K562 (cell line): ENCODE measurements around the gene PCBP3. TPM values are rescaled to one million over a fixed set of nuclear protein-coding genes. Genes with fewer than 3 reads are reported as not detected.

Experiments used
- ATAC-seq: fragments of 200-7000 bp; cut with Tn5 transposase; 3 replicates; pipeline ENCODE4 v1.9.1; 2020; ENCODE audit warnings: moderate library complexity
- BruUV-seq: library from RNA; stranded (reverse); fragments of 400-500 nt; replicated peaks from 2 replicates; lab custom pipeline; 2021; lab: Mats Ljungman, UMichigan
- CTCF ChIA-PET: fragments of 300-600 bp; formaldehyde crosslinking; extraction: SDS; loops from one replicate; lab custom pipeline; 2021; ENCODE audit warnings: low intra/inter-chr PET ratio; lab: Yijun Ruan, JAX
- POLR2A ChIA-PET: fragments of 300-600, 350-650 bp; sonication (Branson Sonifier 250); formaldehyde crosslinking; extraction: SDS; loops from one replicate; lab custom pipeline; 2021; ENCODE audit warnings: antibody characterized with exemption, inconsistent platforms; lab: Yijun Ruan, JAX
- DNase-seq, 4 experiments: peaks; one replicate each; pipeline versions ENCODE4 v3.0.0 to v3.0.0-alpha.2; 2011 to 2018; ENCODE audit warnings: low spot score in 3 of 4, mixed read lengths in 3 of 4; ENCODE audit errors: extremely low read depth in 1 of 4
- FAIRE-seq: peaks from 2 replicates; lab custom pipeline; 2011; peaks lifted over from hg19 to GRCh38; lab: Jason Lieb, UNC
- H2AFZ ChIP-seq: 2 replicates; pipeline ENCODE4 v1.6.0; 2011; ENCODE audit warnings: low read depth, low read length, control low read depth, inconsistent platforms
- H3K27ac ChIP-seq: fragments of 200-600 bp; 3 replicates; pipeline ENCODE4 v1.8.0; 2011; ENCODE audit warnings: low read depth, mild to moderate bottlenecking, control low read depth, inconsistent platforms, low read length, moderate library complexity, mixed read lengths; ENCODE audit errors: extremely low read depth
- H3K27me3 ChIP-seq, 2 experiments: fragments of 300-600 bp in 1 of 2; 2 replicates in 1 of 2; 3 replicates in 1 of 2; pipeline versions ENCODE4 v1.6.0 to v1.8.0; 2011; ENCODE audit warnings: inconsistent platforms in 2 of 2, low read length in 2 of 2, mild to moderate bottlenecking in 1 of 2, mixed read lengths in 1 of 2, moderate library complexity in 1 of 2; ENCODE audit not compliant: control insufficient read depth in 2 of 2, insufficient read depth in 2 of 2
- H3K36me3 ChIP-seq: fragments of 300-600 bp; 3 replicates; pipeline ENCODE4 v1.8.0; 2011; ENCODE audit warnings: mild to moderate bottlenecking, low read length, inconsistent platforms; ENCODE audit not compliant: control insufficient read depth, insufficient read depth
- H3K4me1 ChIP-seq, 2 experiments: fragments of 200-600 bp in 1 of 2; replicated peaks in 1 of 2; 2 replicates in 1 of 2; 3 replicates in 1 of 2; pipeline versions ENCODE4 v1.5.1 to v1.8.0; 2011; ENCODE audit warnings: inconsistent platforms in 2 of 2, low read length in 2 of 2, mild to moderate bottlenecking in 1 of 2, mixed read lengths in 1 of 2, moderate library complexity in 1 of 2; ENCODE audit not compliant: control insufficient read depth in 2 of 2, insufficient read depth in 2 of 2
- H3K4me2 ChIP-seq: 2 replicates; pipeline ENCODE4 v1.6.1; 2011; ENCODE audit warnings: low read length, control low read depth, inconsistent platforms, mixed read lengths; ENCODE audit not compliant: insufficient read depth
- H3K4me3 ChIP-seq: fragments of 200-600 bp; sonication (generic), shearing (Covaris generic); 2 replicates; pipeline ENCODE4 v1.5.1; 2016; ENCODE audit warnings: control low read depth, inconsistent platforms
- H3K79me2 ChIP-seq: fragments of 200-600 bp; 3 replicates; pipeline ENCODE4 v1.8.0; 2011; ENCODE audit warnings: low read length, inconsistent platforms; ENCODE audit not compliant: control insufficient read depth, insufficient read depth
- H3K9ac ChIP-seq, 2 experiments: 2 replicates each; pipeline versions ENCODE4 v1.6.0 to v1.6.1; 2011; ENCODE audit warnings: low read depth in 2 of 2, low read length in 2 of 2, control low read depth in 1 of 2, inconsistent platforms in 1 of 2, mild to moderate bottlenecking in 1 of 2, mixed read lengths in 1 of 2; ENCODE audit not compliant: insufficient read depth in 1 of 2
- H3K9me1 ChIP-seq: one replicate; pipeline ENCODE4 v1.6.0; 2011; ENCODE audit warnings: inconsistent platforms, mild to moderate bottlenecking, low read length, moderate library complexity; ENCODE audit not compliant: control insufficient read depth, insufficient read depth
- H3K9me3 ChIP-seq: replicated peaks from 2 replicates; pipeline ENCODE4 v1.5.1; 2011; ENCODE audit warnings: low read depth, low read length, inconsistent platforms; ENCODE audit not compliant: control insufficient read depth, insufficient read depth
- H4K20me1 ChIP-seq: replicated peaks from 2 replicates; pipeline ENCODE4 v1.6.1; 2011; ENCODE audit warnings: low read length, inconsistent platforms, mixed read lengths; ENCODE audit not compliant: control insufficient read depth, insufficient read depth
- BRCA1 ChIP-seq, 2 experiments: fragments of 450-650 bp in 1 of 2; sonication (generic) in 1 of 2; formaldehyde crosslinking in 1 of 2; IDR thresholded peaks; 2 replicates each; pipeline versions ENCODE4 v1.5.0 to v1.6.1; 2017 to 2020; ENCODE audit warnings: mild to moderate bottlenecking in 1 of 2, missing genetic modification reagents in 1 of 2
- CTCF ChIP-seq, 3 experiments: IDR thresholded peaks in 2 of 3; conservative IDR thresholded peaks in 1 of 3; 2 replicates each; pipeline ENCODE4 v1.5.1; 2011 to 2012; ENCODE audit warnings: low read length in 3 of 3, mild to moderate bottlenecking in 3 of 3, control low read depth in 2 of 3, improper control_type of control experiment in 1 of 3, inconsistent platforms in 1 of 3, low read depth in 1 of 3, mixed read lengths in 1 of 3, moderate library complexity in 1 of 3; ENCODE audit not compliant: insufficient read depth in 2 of 3
- FIP1L1 ChIP-seq: fragments of 200-400 bp; formaldehyde crosslinking; IDR thresholded peaks from 2 replicates; pipeline ENCODE4 v1.6.1; 2018; ENCODE audit warnings: mild to moderate bottlenecking, low read depth, low read length; ENCODE audit not compliant: poor library complexity, severe bottlenecking
- JUND ChIP-seq, 2 experiments: IDR thresholded peaks; 2 replicates in 1 of 2; 3 replicates in 1 of 2; pipeline ENCODE4 v1.6.1; 2011; ENCODE audit warnings: borderline replicate concordance in 2 of 2, low read depth in 2 of 2, low read length in 2 of 2, improper control_type of control experiment in 1 of 2, missing biosample characterization in 1 of 2, missing genetic modification characterization in 1 of 2, missing genetic modification reagents in 1 of 2
- MCM7 ChIP-seq, 2 experiments: fragments of 450-650 bp; IDR thresholded peaks; 2 replicates each; pipeline ENCODE4 v1.6.1; 2016 to 2018
- PHB ChIP-seq: fragments of 250-450 bp; sonication (Bioruptor Pico); IDR thresholded peaks from 2 replicates; pipeline ENCODE4 v1.5.0; 2021
- PHF8 ChIP-seq: fragments of 200-600 bp; sonication (generic); IDR thresholded peaks from 2 replicates; pipeline ENCODE4 v1.6.1; 2012; ENCODE audit warnings: mixed run types, mild to moderate bottlenecking, inconsistent platforms, low read length, moderate library complexity, borderline replicate concordance
- SMC3 ChIP-seq: conservative IDR thresholded peaks from 2 replicates; pipeline ENCODE4 v1.6.1; 2011; ENCODE audit warnings: low read depth, low read length, improper control_type of control experiment; ENCODE audit not compliant: insufficient read depth
- STAG1 ChIP-seq: sonication (generic); formaldehyde crosslinking; IDR thresholded peaks from 2 replicates; pipeline ENCODE4 v1.5.0; 2020; ENCODE audit warnings: missing genetic modification reagents, borderline replicate concordance
- STAT6 ChIP-seq: sonication (generic); formaldehyde crosslinking; IDR thresholded peaks from 2 replicates; pipeline ENCODE4 v1.8.1; 2023; ENCODE audit warnings: mild to moderate bottlenecking, missing genetic modification reagents
- USF1 ChIP-seq: sonication (generic); formaldehyde crosslinking; IDR thresholded peaks from 2 replicates; pipeline ENCODE4 v1.9.0; 2022; ENCODE audit warnings: mild to moderate bottlenecking, missing genetic modification reagents
- ZNF398 ChIP-seq: fragments of 250-450 bp; sonication (Bioruptor Pico); IDR thresholded peaks from 2 replicates; pipeline ENCODE4 v1.8.0; 2021; ENCODE audit warnings: moderate library complexity, mild to moderate bottlenecking, inconsistent platforms
- ZNF507 ChIP-seq: conservative IDR thresholded peaks from 2 replicates; pipeline ENCODE4 v1.6.1; 2017; ENCODE audit warnings: missing genetic modification characterization, missing compliant biosample characterization
- ZNF57 ChIP-seq: fragments of 450-650 bp; formaldehyde crosslinking; IDR thresholded peaks from 2 replicates; pipeline ENCODE4 v1.4.0; 2020; ENCODE audit warnings: mild to moderate bottlenecking, moderate library complexity
- ZNF668 ChIP-seq: fragments of 250-450 bp; sonication (Bioruptor Pico); IDR thresholded peaks from 2 replicates; pipeline ENCODE4 v1.8.0; 2022; ENCODE audit warnings: mild to moderate bottlenecking, inconsistent platforms
- WGBS: fragments of 100-300 bp; shearing (Covaris generic); methylation state at CpG from one replicate; pipeline ENCODE4 v1.1.6; 2016; ENCODE audit warnings: low coverage, mixed read lengths; ENCODE audit not compliant: insufficient coverage; ENCODE audit errors: missing lambda C conversion rate; 5-methylcytosine and 5-hydroxymethylcytosine counted together
- in situ Hi-C: fragments of 300-500 bp; cut with MboI; formaldehyde crosslinking; loops from 4 replicates; pipeline ENCODE4 v1.15.0; 2018; ENCODE audit warnings: inconsistent platforms, mixed read lengths
- intact Hi-C: fragments of 100-400 bp; cut with micrococcal nuclease; formaldehyde crosslinking; loops from 2 replicates; pipeline ENCODE4 v1.14.2; 2022
- polyA plus RNA-seq, 8 experiments: library from polyadenylated mRNA; depleted of rRNA in 4 of 8; stranded (reverse) in 5 of 8; unstranded in 3 of 8; fragments of >200 nt; fragmentation: Nextera tagmentation in 2 of 8; fragmentation: Illumina TruSeq in 1 of 8; extraction: Ambion mirVana in 2 of 8; extraction: Trizol in 1 of 8; gene quantifications; 2 replicates each; pipeline versions ENCODE4 v1.2.1 to v1.2.3, GENCODE V29; 2011 to 2014; ENCODE audit warnings: inconsistent platforms in 1 of 8, missing spikeins in 1 of 8
- total RNA-seq, 7 experiments: library from RNA; depleted of rRNA in 6 of 7; stranded (reverse); fragments of >200 nt in 6 of 7; fragmentation: Illumina TruSeq in 2 of 7; extraction: Trizol in 2 of 7; gene quantifications; 2 replicates each; pipeline versions ENCODE4 v1.2.1 to v1.2.3, GENCODE V29; 2011 to 2021; ENCODE audit warnings: low replicate concordance in 1 of 7

The PCBP3 gene
- total and polyA plus RNA-seq, 9 of the 15 experiments (the other 6 are each of a cell fraction or from before 2014, with no cell fraction given) = 0.18 TPM; not detected in 8

GRCh38 chr21:45923146-45923545, 279.6 kb downstream of the PCBP3 start:
- peaks cover 0 to 5% of the 10 kb centered on the region in 2 experiments; a peak in 1 of 5 replicates for H3K4me1 ChIP-seq
- intact Hi-C loops = no loop called here
- H3K9me3 ChIP-seq = peaks cover 2% of the 10 kb centered on the region; the same call in 1 of the 2 replicates
- no peak overlapping the region for H2AFZ ChIP-seq
- FAIRE-seq = no peak
- BruUV-seq = no TSS peak
- in situ Hi-C loops = no loop called here
- peaks cover 8 to 37% of the 10 kb centered on the region in 2 experiments; a peak in 3 of 5 replicates for H3K27me3 ChIP-seq
- no peak for ATAC-seq
- no peak overlapping the region for H3K4me3 ChIP-seq
- peak; percentile 26 to 49 (median 48) for DNase-seq
- H3K36me3 ChIP-seq = no peaks in the 10 kb centered on the region
- H3K79me2 ChIP-seq = no peaks in the 10 kb centered on the region
- no peak overlapping the region for H3K9ac ChIP-seq
- H3K27ac ChIP-seq = no peak overlapping the region
- ChIA-PET CTCF (no interaction called here), POLR2A (no interaction called here)
- WGBS = 6% methylated on average over 6 of the region's 6 CpGs
- no peaks in the 10 kb centered on the region for H4K20me1 ChIP-seq
- H3K9me1 ChIP-seq = no peaks in the 10 kb centered on the region
- no peak overlapping the region for H3K4me2 ChIP-seq
- TF ChIP-seq PHF8 (no peak), STAT6 (CRISPR knock-in tag) (no peak), ZNF398 (no peak), BRCA1 (IDR thresholded peaks at IDR 0.05) (no peak), BRCA1 (CRISPR knock-in tag; IDR thresholded peaks at IDR 0.05) (no peak), CTCF (IDR thresholded peaks at IDR 0.05 in 2 of 3, conservative IDR thresholded peaks at IDR 0.05 in 1 of 3; ENCODE audit: insufficient read depth in 2 of 3, low read depth in 1 of 3, low read length in 3 of 3) (peak; percentile 55 to 67 (median 58)), MCM7 (IDR thresholded peaks at IDR 0.05) (no peak), ZNF668 (no peak), FIP1L1 (no peak), JUND (IDR thresholded peaks at IDR 0.05; ENCODE audit: borderline replicate concordance, low read depth, low read length) (no peak), JUND (tag; IDR thresholded peaks at IDR 0.05; ENCODE audit: borderline replicate concordance, low read depth, low read length) (no peak), PHB (no peak), ZNF507 (tag) (no peak), USF1 (no peak), SMC3 (0 out of 2 replicates have a peak, but pooled peaks have one; percentile 31), ZNF57 (no peak), STAG1 (CRISPR knock-in tag) (peak; percentile 11; the same call in 1 of the 2 replicates)
